Caco-2 (cell line): ENCODE results near the gene EDDM3A. TPM values are rescaled to one million over a fixed set of nuclear protein-coding genes. Genes with fewer than 3 reads are reported as not detected.

ENCODE experiments used
- BruUV-seq: library from RNA; stranded (reverse); fragments of 400-500 nt; replicated peaks from 2 replicates; lab custom pipeline; 2021; lab: Mats Ljungman, UMichigan
- CTCF ChIA-PET: fragments of 300-600 bp; sonication (Branson Sonifier 250); formaldehyde crosslinking; loops from one replicate; lab custom pipeline; 2022; ENCODE audit warnings: antibody characterized with exemption; lab: Charles Lee
- POLR2A ChIA-PET: fragments of 300-600 bp; sonication (Branson Sonifier 250); formaldehyde crosslinking; loops from one replicate; lab custom pipeline; 2022; ENCODE audit warnings: antibody characterized with exemption; lab: Charles Lee
- DNase-seq, 2 experiments: peaks; one replicate each; pipeline versions ENCODE4 v3.0.0 to v3.0.0-alpha.2; 2020 to 2022
- H3K27me3 ChIP-seq: replicated peaks from 2 replicates; pipeline ENCODE4 v1.6.0; 2011; ENCODE audit warnings: low read length; ENCODE audit not compliant: control insufficient read depth, insufficient read depth
- H3K36me3 ChIP-seq: 2 replicates; pipeline ENCODE4 v1.5.1; 2011; ENCODE audit warnings: low read length; ENCODE audit not compliant: control insufficient read depth, insufficient read depth
- H3K4me1 ChIP-seq: fragments of 250-450 bp; sonication (Bioruptor Pico); 2 replicates; pipeline ENCODE4 v1.5.1; 2020; ENCODE audit warnings: mild to moderate bottlenecking
- H3K4me3 ChIP-seq: 2 replicates; pipeline ENCODE4 v1.5.1; 2011; ENCODE audit warnings: low read depth, mild to moderate bottlenecking, control low read depth, low read length
- H3K9me3 ChIP-seq: fragments of 250-450 bp; sonication (Bioruptor Pico); 2 replicates; pipeline ENCODE4 v1.5.1; 2020; ENCODE audit warnings: mild to moderate bottlenecking, moderate library complexity
- H3K27ac Mint-ChIP-seq: one replicate; pipeline ENCODE4 v1.8.0; 2022; ENCODE audit warnings: mixed read lengths; ENCODE audit not compliant: unreplicated experiment
- H3K27me3 Mint-ChIP-seq: one replicate; pipeline ENCODE4 v1.8.0; 2022; ENCODE audit warnings: mixed read lengths; ENCODE audit not compliant: insufficient read depth, unreplicated experiment
- H3K36me3 Mint-ChIP-seq: one replicate; pipeline ENCODE4 v1.8.0; 2022; ENCODE audit warnings: mild to moderate bottlenecking, mixed read lengths; ENCODE audit not compliant: insufficient read depth, unreplicated experiment
- H3K4me1 Mint-ChIP-seq: one replicate; pipeline ENCODE4 v1.8.0; 2022; ENCODE audit warnings: low read depth, mixed read lengths; ENCODE audit not compliant: unreplicated experiment
- H3K4me3 Mint-ChIP-seq: one replicate; pipeline ENCODE4 v1.8.0; 2022; ENCODE audit warnings: mild to moderate bottlenecking, moderate library complexity, mixed read lengths; ENCODE audit not compliant: unreplicated experiment
- H3K9me3 Mint-ChIP-seq: one replicate; pipeline ENCODE4 v1.8.0; 2022; ENCODE audit warnings: mixed read lengths; ENCODE audit not compliant: unreplicated experiment
- CTCF ChIP-seq, 2 experiments: fragments of 200-600 bp in 1 of 2; IDR thresholded peaks; 1 replicate in 1 of 2; 2 replicates in 1 of 2; pipeline versions ENCODE4 v1.5.1 to v1.8.0; 2011 to 2022; ENCODE audit warnings: antibody characterized with exemption in 1 of 2, control low read depth in 1 of 2, inconsistent platforms in 1 of 2, low read depth in 1 of 2, low read length in 1 of 2, mild to moderate bottlenecking in 1 of 2, moderate library complexity in 1 of 2; ENCODE audit not compliant: insufficient read depth in 1 of 2, severe bottlenecking in 1 of 2, unreplicated experiment in 1 of 2
- intact Hi-C: fragments of 100-400 bp; cut with micrococcal nuclease; formaldehyde crosslinking; loops from one replicate; pipeline ENCODE4 v1.10.0; 2022; ENCODE audit not compliant: unreplicated experiment
- total RNA-seq: library from RNA; stranded (reverse); gene quantifications from 2 replicates; pipeline ENCODE4 v1.2.3, GENCODE V29; 2022

The EDDM3A gene
- total RNA-seq, 1 experiment from 2014 or later, result not detected

DNA sequence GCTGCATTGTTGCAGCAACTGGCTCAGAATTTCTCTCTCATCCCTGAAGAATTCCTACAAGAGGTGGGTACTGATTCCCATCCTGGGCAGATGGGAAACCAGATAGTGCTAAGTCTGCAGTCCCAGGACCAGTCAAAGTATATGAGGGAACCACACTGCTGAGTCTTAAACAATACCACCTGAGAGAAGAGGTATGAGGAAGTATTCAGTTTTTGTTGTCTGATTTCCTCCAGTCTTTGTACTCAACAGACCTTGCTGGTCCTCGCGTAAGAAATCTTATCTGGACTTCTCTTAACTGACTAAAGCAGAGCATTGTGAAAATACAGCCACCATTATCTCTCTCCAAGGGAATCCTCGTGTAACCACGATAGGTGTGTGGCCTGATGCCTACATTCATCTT, 3.6 kb upstream of the EDDM3A start:
- CTCF ChIA-PET, result no interaction called here
- intact Hi-C loops, result no loop called here
- Histone ChIP-seq H3K4me1 (peaks cover 4% of the 10 kb centered on the region; the same call in 1 of the 2 replicates), H3K4me3 (no peak overlapping the region), H3K9me3 (no peaks in the 10 kb centered on the region), H3K36me3 (no peaks in the 10 kb centered on the region), H3K27me3 (no peaks in the 10 kb centered on the region)
- no peak for DNase-seq
- Mint-ChIP-seq H3K36me3 (no peaks in the 10 kb centered on the region), H3K27ac (no peak overlapping the region), H3K4me3 (no peak overlapping the region), H3K4me1 (no peaks in the 10 kb centered on the region), H3K9me3 (no peaks in the 10 kb centered on the region), H3K27me3 (no peaks in the 10 kb centered on the region)
- BruUV-seq, result no TSS peak
- POLR2A ChIA-PET, result no interaction called here
- no peak for TF ChIP-seq CTCF (IDR thresholded peaks at IDR 0.05; ENCODE audit: insufficient read depth in 1 of 2, low read depth in 1 of 2, low read length in 1 of 2, severe bottlenecking in 1 of 2, unreplicated experiment in 1 of 2)

DNA sequence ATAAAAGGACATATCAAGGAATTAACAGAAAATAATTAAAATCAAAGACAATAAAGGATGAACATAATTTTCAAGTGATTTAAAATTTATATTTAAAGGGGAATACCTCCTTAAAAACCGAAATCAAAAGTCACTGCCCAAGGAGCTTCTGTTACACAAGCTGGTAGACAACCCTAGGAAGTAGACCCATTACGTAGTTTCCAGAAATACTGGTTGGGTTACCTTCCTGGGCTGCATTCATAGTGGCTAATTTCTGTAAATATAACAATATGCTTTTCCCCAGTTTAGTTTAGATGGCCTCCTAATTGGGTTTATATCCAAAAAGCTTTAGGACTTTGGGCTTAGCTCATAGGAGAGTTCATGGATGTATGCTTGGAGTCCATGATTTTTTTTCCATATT, 2.1 kb upstream of the EDDM3A start:
- no peaks in the 10 kb centered on the region for H3K27me3 ChIP-seq
- H3K4me1 Mint-ChIP-seq, result peaks cover 7% of the 10 kb centered on the region
- ChIA-PET POLR2A (no interaction called here), CTCF (no interaction called here)
- H3K27ac Mint-ChIP-seq, result no peak overlapping the region
- no peak overlapping the region for H3K4me3 ChIP-seq
- no peaks in the 10 kb centered on the region for H3K36me3 ChIP-seq
- H3K4me3 Mint-ChIP-seq, result no peak overlapping the region
- DNase-seq, result no peak
- intact Hi-C loops, result no loop called here
- BruUV-seq, result no TSS peak
- no peaks in the 10 kb centered on the region for H3K9me3 ChIP-seq
- H3K36me3 Mint-ChIP-seq, result no peaks in the 10 kb centered on the region
- H3K4me1 ChIP-seq, result peaks cover 4% of the 10 kb centered on the region; the same call in 1 of the 2 replicates
- TF ChIP-seq CTCF (IDR thresholded peaks at IDR 0.05; ENCODE audit: insufficient read depth in 1 of 2, low read depth in 1 of 2, low read length in 1 of 2, severe bottlenecking in 1 of 2, unreplicated experiment in 1 of 2), result no peak
- no peaks in the 10 kb centered on the region for H3K27me3 Mint-ChIP-seq
- no peaks in the 10 kb centered on the region for H3K9me3 Mint-ChIP-seq

- DNase-seq, result no peak
- Mint-ChIP-seq H3K4me3 (no peak overlapping the region), H3K9me3 (no peaks in the 10 kb centered on the region), H3K27ac (no peak overlapping the region), H3K4me1 (peaks cover 7% of the 10 kb centered on the region), H3K27me3 (no peaks in the 10 kb centered on the region), H3K36me3 (no peaks in the 10 kb centered on the region)
- no peak for TF ChIP-seq CTCF (IDR thresholded peaks at IDR 0.05; ENCODE audit: insufficient read depth in 1 of 2, low read depth in 1 of 2, low read length in 1 of 2, severe bottlenecking in 1 of 2, unreplicated experiment in 1 of 2)
- intact Hi-C loops, result no loop called here
- Histone ChIP-seq H3K27me3 (no peaks in the 10 kb centered on the region), H3K4me1 (peaks cover 4% of the 10 kb centered on the region; the same call in 1 of the 2 replicates), H3K9me3 (no peaks in the 10 kb centered on the region), H3K36me3 (no peaks in the 10 kb centered on the region), H3K4me3 (no peak overlapping the region)
- ChIA-PET POLR2A (no interaction called here), CTCF (interaction anchor here (2.0 kb wide), 1 partner anchor 12 kb away, joined by 7 read pairs; no protein-coding TSS in a partner anchor)
- no TSS peak for BruUV-seq
These were observed 879 bp downstream of the EDDM3A start for GRCh38 chr14:20746566-20746965.
